ENCODE data around the gene JAK1. TPM values are rescaled to one million over a fixed set of nuclear protein-coding genes. Genes with fewer than 3 reads are reported as not detected.

JAK1 gene
- total and polyA plus RNA-seq, 9 of the 15 experiments (the other 6 are each of a cell fraction or from before 2014, with no cell fraction given), result 9.7 to 44.1 (median 42.5) TPM

DNA sequence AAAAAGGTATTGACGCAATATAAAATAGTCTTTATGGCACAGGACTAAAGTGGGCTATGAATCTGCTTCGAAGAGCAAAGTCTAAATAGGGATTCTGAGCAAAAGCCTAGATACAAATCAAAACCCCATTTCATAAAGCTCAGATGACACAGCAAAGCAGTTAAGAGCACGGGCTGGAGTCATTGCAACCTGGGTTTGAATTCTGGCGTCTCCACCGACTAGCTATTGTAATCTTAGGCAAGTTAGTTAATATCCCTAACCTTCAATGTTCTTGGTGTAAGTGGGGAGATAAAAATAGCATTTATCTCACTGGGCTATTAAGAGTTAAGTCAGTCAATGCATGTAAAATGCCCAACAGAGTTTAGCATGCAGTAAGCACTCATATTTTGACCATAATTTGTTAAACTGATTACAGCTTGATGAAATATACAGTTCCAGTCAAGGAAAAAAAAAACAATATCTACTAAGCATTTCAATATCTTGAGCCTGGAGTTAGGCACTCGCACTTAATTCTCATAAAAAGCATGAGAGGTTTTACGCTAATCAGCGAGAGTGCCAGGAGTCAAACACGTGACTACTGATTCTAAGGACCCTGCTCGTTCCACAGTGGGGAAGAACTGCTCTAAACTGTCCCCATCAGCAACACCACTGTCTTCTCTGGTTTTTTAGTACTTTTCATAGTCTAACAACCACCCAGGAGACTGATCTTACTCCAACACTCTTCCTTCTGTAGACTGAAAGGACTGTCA, 75.5 kb downstream of the JAK1 start:
- ATAC-seq (peak; percentile 45; the same call in 2 of the 3 replicates), FAIRE-seq (peak; percentile 48), DNase-seq (ENCODE audit: extremely low read depth in 1 of 4, low spot score in 3 of 4) (peak in 2 of 4 experiments; percentile 42 to 44)
- CTCF ChIA-PET (ENCODE audit: low intra/inter-chr PET ratio), result no interaction called here
- Histone ChIP-seq H3K4me3 (no peak overlapping the region), H3K79me2 (ENCODE audit: control insufficient read depth, insufficient read depth, low read length) (peaks cover 65% of the 10 kb centered on the region), H4K20me1 (replicated peaks; ENCODE audit: control insufficient read depth, insufficient read depth, low read length) (peaks cover 7% of the 10 kb centered on the region; the same call in 1 of the 2 replicates), H3K27ac (ENCODE audit: extremely low read depth, low read depth, low read length) (no peak overlapping the region), H3K4me1 (replicated peaks in 1 of 2; ENCODE audit: control insufficient read depth in 2 of 2, insufficient read depth in 2 of 2, low read length in 2 of 2) (peaks cover 13 to 35% of the 10 kb centered on the region in 2 experiments; a peak in 4 of 5 replicates), H3K4me2 (ENCODE audit: insufficient read depth, low read length) (no peak overlapping the region), H3K9ac (ENCODE audit: insufficient read depth in 1 of 2, low read depth in 2 of 2, low read length in 2 of 2) (no peak overlapping the region), H2AFZ (ENCODE audit: low read depth, low read length) (no peak overlapping the region), H3K27me3 (ENCODE audit: control insufficient read depth in 2 of 2, insufficient read depth in 2 of 2, low read length in 2 of 2) (no peaks in the 10 kb centered on the region), H3K9me3 (replicated peaks; ENCODE audit: control insufficient read depth, insufficient read depth, low read depth, low read length) (no peaks in the 10 kb centered on the region), H3K9me1 (ENCODE audit: control insufficient read depth, insufficient read depth, low read length) (no peaks in the 10 kb centered on the region), H3K36me3 (ENCODE audit: control insufficient read depth, insufficient read depth, low read length) (no peaks in the 10 kb centered on the region)
- WGBS (ENCODE audit: insufficient coverage, low coverage, missing lambda C conversion rate), result 20% methylated on average over 10 of the region's 10 CpGs
- in situ Hi-C loops (cut with MboI), result no loop called here
- BruUV-seq (replicated peaks), result no TSS peak
- POLR2A ChIA-PET, result interaction anchor here (0.7 to 1.1 kb wide), 3 partner anchors 17 to 25 kb away, joined by 3 read pairs; no protein-coding TSS in a partner anchor
- intact Hi-C loops (cut with micrococcal nuclease), result no loop called here
- TF ChIP-seq, protein P1, sequence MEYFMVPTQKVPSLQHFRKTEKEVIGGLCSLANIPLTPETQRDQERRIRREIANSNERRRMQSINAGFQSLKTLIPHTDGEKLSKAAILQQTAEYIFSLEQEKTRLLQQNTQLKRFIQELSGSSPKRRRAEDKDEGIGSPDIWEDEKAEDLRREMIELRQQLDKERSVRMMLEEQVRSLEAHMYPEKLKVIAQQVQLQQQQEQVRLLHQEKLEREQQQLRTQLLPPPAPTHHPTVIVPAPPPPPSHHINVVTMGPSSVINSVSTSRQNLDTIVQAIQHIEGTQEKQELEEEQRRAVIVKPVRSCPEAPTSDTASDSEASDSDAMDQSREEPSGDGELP (CRISPR knock-in tag; IDR thresholded peaks at IDR 0.05; ENCODE audit: borderline replicate concordance), result no peak
- TF ChIP-seq, protein P2, sequence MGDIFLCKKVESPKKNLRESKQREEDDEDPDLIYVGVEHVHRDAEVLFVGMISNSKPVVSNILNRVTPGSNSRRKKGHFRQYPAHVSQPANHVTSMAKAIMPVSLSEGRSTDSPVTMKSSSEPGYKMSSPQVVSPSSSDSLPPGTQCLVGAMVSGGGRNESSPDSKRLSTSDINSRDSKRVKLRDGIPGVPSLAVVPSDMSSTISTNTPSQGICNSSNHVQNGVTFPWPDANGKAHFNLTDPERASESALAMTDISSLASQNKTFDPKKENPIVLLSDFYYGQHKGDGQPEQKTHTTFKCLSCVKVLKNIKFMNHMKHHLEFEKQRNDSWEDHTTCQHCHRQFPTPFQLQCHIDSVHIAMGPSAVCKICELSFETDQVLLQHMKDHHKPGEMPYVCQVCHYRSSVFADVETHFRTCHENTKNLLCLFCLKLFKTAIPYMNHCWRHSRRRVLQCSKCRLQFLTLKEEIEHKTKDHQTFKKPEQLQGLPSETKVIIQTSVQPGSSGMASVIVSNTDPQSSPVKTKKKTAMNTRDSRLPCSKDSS (IDR thresholded peaks at IDR 0.05; ENCODE audit: low read depth, partially characterized antibody), result no peak
- no peak for TF ChIP-seq ZNF140 (CRISPR knock-in tag; IDR thresholded peaks at IDR 0.05)
- TF ChIP-seq HEY1 (CRISPR knock-in tag; IDR thresholded peaks at IDR 0.05; ENCODE audit: borderline replicate concordance), result no peak
- TF ChIP-seq, protein P3, sequence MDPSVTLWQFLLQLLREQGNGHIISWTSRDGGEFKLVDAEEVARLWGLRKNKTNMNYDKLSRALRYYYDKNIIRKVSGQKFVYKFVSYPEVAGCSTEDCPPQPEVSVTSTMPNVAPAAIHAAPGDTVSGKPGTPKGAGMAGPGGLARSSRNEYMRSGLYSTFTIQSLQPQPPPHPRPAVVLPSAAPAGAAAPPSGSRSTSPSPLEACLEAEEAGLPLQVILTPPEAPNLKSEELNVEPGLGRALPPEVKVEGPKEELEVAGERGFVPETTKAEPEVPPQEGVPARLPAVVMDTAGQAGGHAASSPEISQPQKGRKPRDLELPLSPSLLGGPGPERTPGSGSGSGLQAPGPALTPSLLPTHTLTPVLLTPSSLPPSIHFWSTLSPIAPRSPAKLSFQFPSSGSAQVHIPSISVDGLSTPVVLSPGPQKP (CRISPR knock-in tag; IDR thresholded peaks at IDR 0.05), result no peak
- TF ChIP-seq ZBTB8A (IDR thresholded peaks at IDR 0.05; ENCODE audit: partially characterized antibody), result no peak
- TF ChIP-seq ZKSCAN8 (CRISPR knock-in tag; IDR thresholded peaks at IDR 0.05), result no peak
- TF ChIP-seq, protein P4, sequence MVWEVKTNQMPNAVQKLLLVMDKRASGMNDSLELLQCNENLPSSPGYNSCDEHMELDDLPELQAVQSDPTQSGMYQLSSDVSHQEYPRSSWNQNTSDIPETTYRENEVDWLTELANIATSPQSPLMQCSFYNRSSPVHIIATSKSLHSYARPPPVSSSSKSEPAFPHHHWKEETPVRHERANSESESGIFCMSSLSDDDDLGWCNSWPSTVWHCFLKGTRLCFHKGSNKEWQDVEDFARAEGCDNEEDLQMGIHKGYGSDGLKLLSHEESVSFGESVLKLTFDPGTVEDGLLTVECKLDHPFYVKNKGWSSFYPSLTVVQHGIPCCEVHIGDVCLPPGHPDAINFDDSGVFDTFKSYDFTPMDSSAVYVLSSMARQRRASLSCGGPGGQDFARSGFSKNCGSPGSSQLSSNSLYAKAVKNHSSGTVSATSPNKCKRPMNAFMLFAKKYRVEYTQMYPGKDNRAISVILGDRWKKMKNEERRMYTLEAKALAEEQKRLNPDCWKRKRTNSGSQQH (CRISPR knock-in tag; IDR thresholded peaks at IDR 0.05), result no peak
- TF ChIP-seq NFATC3 (IDR thresholded peaks at IDR 0.05), result no peak
- no peak for TF ChIP-seq ZNF717 (CRISPR knock-in tag; IDR thresholded peaks at IDR 0.05)
- 0 out of 2 replicates have a peak, but pooled peaks have one; percentile 16 for TF ChIP-seq RAD51 (IDR thresholded peaks at IDR 0.05; ENCODE audit: borderline replicate concordance, low read depth)
- TF ChIP-seq MEF2A (IDR thresholded peaks at IDR 0.05; ENCODE audit: control insufficient read depth, low read depth, low read length), result 0 out of 2 replicates have a peak, but pooled peaks have one; percentile 17
- TF ChIP-seq BDP1 (IDR thresholded peaks at IDR 0.05; ENCODE audit: insufficient read depth, insufficient read length), result no peak
- TF ChIP-seq CHCHD3 (CRISPR knock-in tag; IDR thresholded peaks at IDR 0.05), result no peak
- no peak for TF ChIP-seq HMG20B (CRISPR knock-in tag; IDR thresholded peaks at IDR 0.05)
- TF ChIP-seq RHOXF2B (CRISPR knock-in tag; conservative IDR thresholded peaks at IDR 0.05), result no peak
- 0 out of 2 replicates have a peak, but pooled peaks have one; percentile 11 for TF ChIP-seq MYC (IDR thresholded peaks at IDR 0.05; ENCODE audit: low read depth, low read length)
- TF ChIP-seq MYC (CRISPR knock-in tag; IDR thresholded peaks at IDR 0.05; ENCODE audit: borderline replicate concordance, low read depth), result no peak

All from K562 (cell line).